Measurements from ENCODE around the gene GPX2.

DNA sequence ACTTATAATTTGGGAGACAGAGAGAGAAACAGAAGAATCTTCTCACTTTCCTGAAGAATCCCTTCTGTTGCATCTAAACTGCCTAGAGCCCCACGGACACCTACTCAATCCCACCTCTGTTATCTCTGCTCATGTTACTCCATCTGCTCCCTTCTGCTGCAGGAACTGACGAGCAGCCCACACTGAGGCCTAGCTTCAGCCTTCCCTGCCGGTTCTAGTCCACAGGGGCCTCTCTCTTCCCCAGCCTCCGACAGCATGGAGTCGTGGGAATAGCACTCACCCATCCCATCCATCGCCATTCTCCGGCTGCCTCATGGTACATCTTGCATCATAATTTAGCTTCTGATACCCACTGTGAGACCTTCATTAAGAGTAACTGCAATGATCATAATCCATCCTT, 25.6 kb upstream of the GPX2 start:
- TF ChIP-seq, protein P1, sequence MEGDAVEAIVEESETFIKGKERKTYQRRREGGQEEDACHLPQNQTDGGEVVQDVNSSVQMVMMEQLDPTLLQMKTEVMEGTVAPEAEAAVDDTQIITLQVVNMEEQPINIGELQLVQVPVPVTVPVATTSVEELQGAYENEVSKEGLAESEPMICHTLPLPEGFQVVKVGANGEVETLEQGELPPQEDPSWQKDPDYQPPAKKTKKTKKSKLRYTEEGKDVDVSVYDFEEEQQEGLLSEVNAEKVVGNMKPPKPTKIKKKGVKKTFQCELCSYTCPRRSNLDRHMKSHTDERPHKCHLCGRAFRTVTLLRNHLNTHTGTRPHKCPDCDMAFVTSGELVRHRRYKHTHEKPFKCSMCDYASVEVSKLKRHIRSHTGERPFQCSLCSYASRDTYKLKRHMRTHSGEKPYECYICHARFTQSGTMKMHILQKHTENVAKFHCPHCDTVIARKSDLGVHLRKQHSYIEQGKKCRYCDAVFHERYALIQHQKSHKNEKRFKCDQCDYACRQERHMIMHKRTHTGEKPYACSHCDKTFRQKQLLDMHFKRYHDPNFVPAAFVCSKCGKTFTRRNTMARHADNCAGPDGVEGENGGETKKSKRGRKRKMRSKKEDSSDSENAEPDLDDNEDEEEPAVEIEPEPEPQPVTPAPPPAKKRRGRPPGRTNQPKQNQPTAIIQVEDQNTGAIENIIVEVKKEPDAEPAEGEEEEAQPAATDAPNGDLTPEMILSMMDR (conservative IDR thresholded peaks at IDR 0.05; ENCODE audit: low read length), result no peak
- no peak for TF ChIP-seq EZH2phosphoT487 (IDR thresholded peaks at IDR 0.05; ENCODE audit: borderline replicate concordance, low read depth, low read length)
